GM19452 (cell line): ENCODE measurements around the gene KLK5.

Source experiments
- ATAC-seq: cut with Tn5 transposase; IDR thresholded peaks from one replicate; pipeline ENCODE4 v1.9.1; 2021; ENCODE audit not compliant: unreplicated experiment

Gene KLK5

GRCh38 chr19:50894478-50895356 is 58.1 kb downstream of the KLK5 start:
- ATAC-seq = no peak
